Stimulated activated naive CD8-positive, alpha-beta T cell treated with anti-CD3 and anti-CD28 coated beads, Interleukin-15, amount 100 ng/mL, for 72 hours (primary cell): Measurements from ENCODE around the gene PAGE2B.
"Not testable (repeated sequence)": the region's sequence is repeated elsewhere in the genome, so short reads cannot be mapped to it uniquely, and the experiment has no call there.

Experiments used
- ATAC-seq: fragments of 150-1000 bp; cut with Tn5 transposase; 2 replicates; pipeline ENCODE4 v1.10.0; 2021; ENCODE audit warnings: mild to moderate bottlenecking, moderate library complexity
- DNase-seq, 2 donors: peaks; one replicate each; pipeline ENCODE4 v3.0.0; 2021 to 2022
- H3K27ac Mint-ChIP-seq, 2 donors: one replicate each; pipeline ENCODE4 v1.8.0; 2022; ENCODE audit warnings: mild to moderate bottlenecking in 2 of 2, mixed read lengths in 2 of 2, moderate library complexity in 2 of 2
- H3K27me3 Mint-ChIP-seq: one replicate; pipeline ENCODE4 v1.8.0; 2022; ENCODE audit warnings: mixed read lengths
- H3K4me1 Mint-ChIP-seq: one replicate; pipeline ENCODE4 v1.8.0; 2022; ENCODE audit warnings: mild to moderate bottlenecking, mixed read lengths
- H3K4me3 Mint-ChIP-seq, 2 donors: one replicate each; pipeline ENCODE4 v1.8.0; 2022; ENCODE audit warnings: mild to moderate bottlenecking in 2 of 2, mixed read lengths in 2 of 2, moderate library complexity in 1 of 2
- H3K9me3 Mint-ChIP-seq, 2 donors: one replicate each; pipeline ENCODE4 v1.8.0; 2022; ENCODE audit warnings: mixed read lengths in 2 of 2

PAGE2B gene, protein sequence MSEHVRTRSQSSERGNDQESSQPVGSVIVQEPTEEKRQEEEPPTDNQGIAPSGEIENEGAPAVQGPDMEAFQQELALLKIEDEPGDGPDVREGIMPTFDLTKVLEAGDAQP

GRCh38 chrX:55074851-55075467, at the start of gene PAGE2B:
PAGE2B (plus strand) TSS chrX:55075030; CDS start chrX:55076042, 1,012 bp downstream.
- no peak for ATAC-seq
- Mint-ChIP-seq H3K27ac (no peak within 1 kb of the TSS), H3K4me3 (no peak within 1 kb of the TSS), H3K27me3 (no peaks in the 10 kb centered on the region), H3K9me3 (no peaks in the 10 kb centered on the region), H3K4me1 (no peaks in the 10 kb centered on the region)
- DNase-seq, result no peak

DNA sequence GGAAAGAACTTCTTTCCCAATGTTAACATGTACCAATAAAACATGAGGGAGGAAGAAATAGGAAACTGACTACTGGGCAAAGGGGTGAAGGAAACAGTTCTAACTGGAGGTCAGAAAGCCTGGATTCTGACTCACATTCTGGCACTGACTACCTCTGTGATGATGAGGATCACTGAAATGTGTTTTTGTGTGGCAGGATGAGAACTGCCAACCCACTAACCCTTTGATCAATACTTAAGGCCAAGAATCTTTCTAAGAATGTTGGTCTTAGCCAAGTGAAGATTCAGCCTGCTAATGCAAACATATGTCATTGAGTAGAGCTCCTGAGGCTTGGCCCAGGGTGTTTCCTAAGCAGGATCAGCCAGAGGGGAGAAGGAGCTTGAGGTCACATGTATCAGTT, 48.7 kb upstream of the PAGE2B start:
- no peak for DNase-seq
- Mint-ChIP-seq H3K4me1 (peaks cover 8% of the 10 kb centered on the region), H3K4me3 (no peak overlapping the region), H3K27ac (no peak overlapping the region), H3K9me3 (no peaks in the 10 kb centered on the region), H3K27me3 (no peaks in the 10 kb centered on the region)
- ATAC-seq, result no peak

GRCh38 chrX:55026840-55027239, 48.0 kb upstream of the PAGE2B start:
- H3K27me3 Mint-ChIP-seq, result no peaks in the 10 kb centered on the region
- H3K4me3 Mint-ChIP-seq, result no peak overlapping the region
- H3K9me3 Mint-ChIP-seq, result no peaks in the 10 kb centered on the region
- DNase-seq (no peak), ATAC-seq (no peak)
- H3K27ac Mint-ChIP-seq, result peak overlapping the region in 1 of 2 donors; percentile 64
- peaks cover 8% of the 10 kb centered on the region for H3K4me1 Mint-ChIP-seq

- DNase-seq (no peak), ATAC-seq (no peak)
- no peak overlapping the region for H3K27ac Mint-ChIP-seq
- H3K4me3 Mint-ChIP-seq, result no peak overlapping the region
- no peaks in the 10 kb centered on the region for H3K9me3 Mint-ChIP-seq
- H3K4me1 Mint-ChIP-seq, result peaks cover 8% of the 10 kb centered on the region
- H3K27me3 Mint-ChIP-seq, result no peaks in the 10 kb centered on the region
These were observed 46.8 kb upstream of the PAGE2B start for GRCh38 chrX:55028040-55028439.

- DNase-seq, result no peak
- Mint-ChIP-seq H3K27me3 (no peaks in the 10 kb centered on the region), H3K27ac (no peak overlapping the region), H3K4me3 (no peak overlapping the region), H3K9me3 (no peaks in the 10 kb centered on the region), H3K4me1 (peaks cover 8% of the 10 kb centered on the region)
- ATAC-seq, result no peak
These were observed 46.2 kb upstream of the PAGE2B start for GRCh38 chrX:55028611-55029010.

DNA sequence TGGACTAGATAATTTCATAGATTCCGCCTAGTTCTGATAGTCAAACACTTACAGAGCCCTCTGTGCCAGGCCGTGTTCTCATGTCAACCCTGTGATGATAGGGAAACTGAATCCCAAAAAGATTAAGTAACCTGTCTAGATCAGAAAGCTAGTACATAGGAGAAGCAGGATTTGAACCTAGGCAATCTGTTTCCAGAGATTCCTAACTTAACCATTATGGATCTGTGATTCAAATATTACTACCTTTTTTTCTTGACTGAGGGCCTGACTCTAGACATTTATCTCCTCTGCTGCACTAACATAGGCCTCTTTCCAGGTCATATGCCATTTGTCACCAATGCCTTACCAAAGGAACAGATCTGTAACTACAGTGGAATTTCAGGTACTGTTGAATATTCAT, 45.5 kb upstream of the PAGE2B start:
- H3K27me3 Mint-ChIP-seq, result no peaks in the 10 kb centered on the region
- no peaks in the 10 kb centered on the region for H3K9me3 Mint-ChIP-seq
- H3K27ac Mint-ChIP-seq, result no peak overlapping the region
- ATAC-seq (no peak), DNase-seq (no peak)
- peaks cover 8% of the 10 kb centered on the region for H3K4me1 Mint-ChIP-seq
- H3K4me3 Mint-ChIP-seq, result no peak overlapping the region

DNA sequence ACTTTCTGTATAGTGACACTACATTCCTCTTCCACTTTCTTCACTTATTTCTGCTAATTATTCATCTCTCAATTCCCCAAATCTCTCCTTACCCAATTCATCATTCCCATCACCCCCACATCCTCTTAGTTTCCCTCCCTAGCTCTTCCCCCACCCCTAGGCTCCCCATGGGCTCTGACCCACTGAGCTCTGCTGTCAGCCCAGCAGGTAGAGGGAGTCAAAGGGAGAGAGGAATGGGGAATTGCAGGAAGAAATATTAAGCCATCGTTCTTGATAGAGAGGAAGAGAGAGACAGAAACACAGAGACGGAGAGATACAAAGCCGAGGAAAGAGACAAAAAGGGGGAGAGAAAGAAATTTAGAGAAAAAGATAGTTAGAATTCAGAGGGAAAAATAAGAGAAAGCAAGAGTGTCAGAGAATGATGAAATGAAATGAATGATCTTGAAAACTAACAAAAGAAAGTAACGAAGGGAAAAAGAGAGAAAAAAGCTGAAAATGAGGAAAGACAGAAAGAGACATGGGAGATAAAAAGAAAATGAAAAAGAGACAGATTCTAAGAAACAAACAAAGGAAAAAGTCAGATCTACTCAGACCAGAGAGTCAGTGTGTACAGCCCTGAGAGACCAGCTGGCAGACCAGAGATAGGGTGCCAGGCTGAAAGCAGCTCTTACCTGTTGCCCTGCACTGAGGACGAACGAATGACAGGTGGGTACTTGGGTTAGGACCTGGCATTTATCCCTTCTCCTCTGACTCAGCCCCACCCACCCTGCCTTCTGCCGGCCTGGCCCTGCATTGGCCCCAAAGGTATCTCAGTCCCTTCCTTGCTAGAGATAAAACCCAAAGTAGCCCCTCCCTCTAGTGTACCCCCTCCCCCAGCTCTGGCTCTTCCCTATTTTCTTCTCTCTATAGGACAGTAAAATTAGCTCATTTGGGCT, 44.3 kb upstream of the PAGE2B start, which contains the start of gene ALAS2:
TSS of gene ALAS2 (minus strand) at position 707 of the 935 bp plus-strand sequence. CDS start 4,977 bp downstream, outside the sequence.
- Mint-ChIP-seq H3K4me3 (no peak within 1 kb of the TSS), H3K4me1 (peaks cover 8% of the 10 kb centered on the region), H3K27ac (peak within 1 kb of the TSS in 1 of 2 donors; percentile 12), H3K9me3 (no peaks in the 10 kb centered on the region), H3K27me3 (no peaks in the 10 kb centered on the region)
- no peak for ATAC-seq
- no peak for DNase-seq

GRCh38 chrX:55033429-55033828, 41.4 kb upstream of the PAGE2B start:
- DNase-seq (no peak), ATAC-seq (no peak)
- Mint-ChIP-seq H3K4me1 (no peaks in the 10 kb centered on the region), H3K9me3 (no peaks in the 10 kb centered on the region), H3K4me3 (no peak overlapping the region), H3K27ac (no peak overlapping the region), H3K27me3 (no peaks in the 10 kb centered on the region)

DNA sequence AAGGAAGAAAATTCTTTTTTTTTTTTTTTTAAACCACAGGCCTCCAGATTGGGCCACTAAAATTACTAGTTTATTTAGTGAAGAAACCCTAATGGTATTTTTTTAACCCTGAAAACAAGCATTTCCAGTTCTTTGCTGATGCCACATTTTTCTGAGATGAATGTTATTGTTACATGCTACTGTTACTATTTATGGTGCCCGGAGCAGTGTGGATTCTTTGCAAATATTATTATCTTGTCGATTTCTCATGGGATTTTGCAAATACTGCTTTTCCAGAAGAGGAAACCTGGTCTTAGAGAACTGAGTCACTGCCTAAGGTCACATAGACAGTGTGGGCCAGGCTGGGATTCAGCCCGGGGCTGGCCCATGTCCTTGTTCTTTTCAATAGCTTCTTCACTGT, 35.4 kb upstream of the PAGE2B start:
- H3K4me3 Mint-ChIP-seq, result no peak overlapping the region
- H3K4me1 Mint-ChIP-seq, result no peaks in the 10 kb centered on the region
- no peaks in the 10 kb centered on the region for H3K27me3 Mint-ChIP-seq
- H3K27ac Mint-ChIP-seq, result no peak overlapping the region
- DNase-seq (no peak), ATAC-seq (no peak)
- no peaks in the 10 kb centered on the region for H3K9me3 Mint-ChIP-seq

DNA sequence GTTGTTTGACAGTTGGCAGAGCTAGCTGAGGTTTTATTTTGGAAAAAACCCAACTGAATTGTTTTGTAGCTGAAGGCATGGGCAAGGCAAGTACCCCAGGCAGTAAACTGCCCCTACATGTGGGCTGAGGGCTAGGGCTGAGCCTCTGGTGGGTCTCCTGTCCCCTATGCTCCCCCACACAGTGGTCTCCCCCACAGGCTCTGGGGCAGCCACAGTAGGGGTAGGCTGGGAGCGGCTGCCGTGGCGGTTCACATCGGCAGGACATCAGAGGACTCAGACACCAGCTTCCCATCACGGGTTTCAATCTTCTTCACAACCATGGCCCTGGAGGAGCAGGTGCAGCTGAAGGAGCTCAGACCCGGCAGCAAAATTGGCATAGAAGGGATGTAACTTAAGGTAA, 33.3 kb upstream of the PAGE2B start:
- ATAC-seq (no peak), DNase-seq (no peak)
- H3K27ac Mint-ChIP-seq, result no peak overlapping the region
- H3K4me1 Mint-ChIP-seq, result no peaks in the 10 kb centered on the region
- no peaks in the 10 kb centered on the region for H3K27me3 Mint-ChIP-seq
- no peaks in the 10 kb centered on the region for H3K9me3 Mint-ChIP-seq
- no peak overlapping the region for H3K4me3 Mint-ChIP-seq

GRCh38 chrX:55050599-55050998, 24.2 kb upstream of the PAGE2B start:
- ATAC-seq, H3K9me3 Mint-ChIP-seq, H3K4me3 Mint-ChIP-seq, H3K27me3 Mint-ChIP-seq, DNase-seq, H3K4me1 Mint-ChIP-seq, H3K27ac Mint-ChIP-seq: not testable (repeated sequence)

DNA sequence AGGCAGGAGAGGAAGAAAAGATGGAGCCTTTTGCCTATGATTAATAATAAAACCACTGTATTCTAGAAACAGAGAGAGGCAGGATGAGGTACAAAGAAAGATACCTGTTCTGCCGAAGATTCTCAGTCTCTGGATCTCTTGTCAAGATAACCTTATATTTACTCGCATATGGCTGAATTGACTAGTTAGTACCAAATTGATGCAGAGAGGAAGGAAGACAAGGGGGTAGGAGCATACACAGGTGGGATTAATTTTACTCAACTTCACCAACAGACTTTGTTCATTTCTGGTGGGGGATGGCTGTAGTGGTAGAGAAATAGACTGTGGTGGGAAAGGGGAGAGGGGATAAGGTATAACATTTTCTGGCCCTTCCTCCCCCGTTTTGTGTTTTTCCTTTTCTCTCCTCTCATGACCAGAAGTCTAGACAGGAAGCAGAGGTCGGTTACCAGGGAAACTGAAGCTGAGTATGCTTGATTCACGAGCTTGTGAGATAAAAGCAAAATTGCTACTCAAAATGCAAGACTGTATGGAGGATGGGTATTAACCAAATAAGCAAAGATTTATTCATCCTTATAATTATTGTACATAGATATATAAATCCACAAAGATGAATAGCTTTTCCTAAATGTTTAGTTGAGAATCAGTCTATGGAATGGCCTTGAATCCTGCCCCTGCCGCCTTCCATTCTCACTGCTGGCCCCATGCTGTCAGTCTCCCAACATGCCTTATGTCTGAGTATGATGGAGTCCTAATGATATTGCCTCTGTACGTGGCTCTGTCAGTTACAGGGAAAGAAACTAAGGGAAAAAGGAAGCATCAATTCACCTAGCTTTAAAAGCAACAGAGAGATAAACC, 17.8 kb upstream of the PAGE2B start:
- peak; percentile 50 for ATAC-seq
- Mint-ChIP-seq H3K4me1 (peaks cover 14% of the 10 kb centered on the region), H3K4me3 (peak overlapping the region; percentile 72 to 74), H3K27me3 (no peaks in the 10 kb centered on the region), H3K9me3 (no peaks in the 10 kb centered on the region), H3K27ac (peak overlapping the region in 1 of 2 donors; percentile 84)
- no peak for DNase-seq

DNA sequence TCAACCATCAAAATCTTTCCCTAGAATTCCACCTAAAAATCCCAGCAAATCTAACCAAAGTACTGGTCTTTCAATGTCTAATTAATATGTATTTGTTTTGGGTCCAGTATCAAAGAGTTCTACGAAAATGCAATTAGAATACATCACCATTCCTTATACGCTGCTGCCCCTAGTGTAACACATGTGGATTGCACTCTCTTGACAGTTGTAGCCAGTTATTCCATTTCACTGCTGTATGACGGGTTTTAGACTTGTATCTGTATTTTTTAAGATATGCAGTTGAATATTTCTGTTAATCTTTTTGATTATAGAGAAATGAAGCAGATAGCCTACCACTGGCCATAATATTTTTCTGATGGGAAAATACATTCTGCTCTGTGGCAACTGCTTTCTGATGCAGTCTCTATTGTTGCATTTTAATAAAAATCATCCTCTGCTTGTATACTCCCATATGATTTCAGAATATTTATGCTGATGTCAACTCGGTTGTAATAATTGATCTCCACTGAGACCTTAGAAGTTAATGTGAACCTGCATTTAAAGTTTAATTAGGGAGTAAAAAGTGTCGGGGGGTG, 17.1 kb upstream of the PAGE2B start:
- ATAC-seq, result no peak
- no peaks in the 10 kb centered on the region for H3K9me3 Mint-ChIP-seq
- H3K4me3 Mint-ChIP-seq, result peak overlapping the region; percentile 72 to 74
- no peaks in the 10 kb centered on the region for H3K27me3 Mint-ChIP-seq
- peaks cover 14% of the 10 kb centered on the region for H3K4me1 Mint-ChIP-seq
- peak overlapping the region in 1 of 2 donors; percentile 57 for H3K27ac Mint-ChIP-seq
- peak in 1 of 2 donors; percentile 9 for DNase-seq

- not testable (repeated sequence) for DNase-seq, ATAC-seq, H3K4me1 Mint-ChIP-seq, H3K27ac Mint-ChIP-seq, H3K27me3 Mint-ChIP-seq, H3K4me3 Mint-ChIP-seq, H3K9me3 Mint-ChIP-seq
These were observed 7.7 kb upstream of the PAGE2B start for GRCh38 chrX:55067180-55067579.

GRCh38 chrX:55072286-55072685, 2.5 kb upstream of the PAGE2B start:
- no peaks in the 10 kb centered on the region for H3K27me3 Mint-ChIP-seq
- H3K9me3 Mint-ChIP-seq, result no peaks in the 10 kb centered on the region
- no peaks in the 10 kb centered on the region for H3K4me1 Mint-ChIP-seq
- ATAC-seq (no peak), DNase-seq (no peak)
- no peak overlapping the region for H3K4me3 Mint-ChIP-seq
- no peak overlapping the region for H3K27ac Mint-ChIP-seq
